Measurements from ENCODE around the gene FAM180B. TPM values are rescaled to one million over a fixed set of nuclear protein-coding genes. Genes with fewer than 3 reads are reported as not detected.
"Not testable (repeated sequence)": the region's sequence is repeated elsewhere in the genome, so short reads cannot be mapped to it uniquely, and the experiment has no call there.

FAM180B gene
- total RNA-seq, 1 donor from 2014 or later, result not detected

GRCh38 chr11:47628026-47628425, 41.5 kb downstream of the FAM180B start:
- no peak for TF ChIP-seq CTCF (conservative IDR thresholded peaks at IDR 0.05; ENCODE audit: low read depth, low read length)
- DNase-seq (ENCODE audit: low read depth), result no peak
- no peak overlapping the region for H3K4me3 ChIP-seq (ENCODE audit: low read depth, low read length)

DNA sequence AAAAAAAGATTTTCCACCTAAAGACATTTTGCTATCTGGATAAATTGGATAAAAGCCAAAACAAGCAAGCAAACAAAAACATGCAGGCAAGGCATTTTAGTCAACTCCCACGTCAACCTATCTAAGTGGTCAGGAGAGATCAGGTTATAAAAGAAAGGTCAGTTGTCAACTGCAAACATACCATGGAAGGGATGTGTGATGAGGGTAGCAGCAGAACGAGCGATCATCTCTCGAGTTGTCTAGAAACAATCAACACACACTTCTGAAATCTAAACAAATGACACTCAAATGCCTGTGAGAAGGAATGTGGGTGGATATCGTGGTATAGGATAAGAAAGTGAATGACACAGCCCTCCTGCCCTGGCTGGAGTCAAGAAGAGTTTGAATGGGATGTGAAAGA, 45.0 kb downstream of the FAM180B start:
- H3K4me3 ChIP-seq (ENCODE audit: low read depth, low read length), result no peak overlapping the region
- no peak for DNase-seq (ENCODE audit: low read depth)
- no peak for TF ChIP-seq CTCF (conservative IDR thresholded peaks at IDR 0.05; ENCODE audit: low read depth, low read length)

DNA sequence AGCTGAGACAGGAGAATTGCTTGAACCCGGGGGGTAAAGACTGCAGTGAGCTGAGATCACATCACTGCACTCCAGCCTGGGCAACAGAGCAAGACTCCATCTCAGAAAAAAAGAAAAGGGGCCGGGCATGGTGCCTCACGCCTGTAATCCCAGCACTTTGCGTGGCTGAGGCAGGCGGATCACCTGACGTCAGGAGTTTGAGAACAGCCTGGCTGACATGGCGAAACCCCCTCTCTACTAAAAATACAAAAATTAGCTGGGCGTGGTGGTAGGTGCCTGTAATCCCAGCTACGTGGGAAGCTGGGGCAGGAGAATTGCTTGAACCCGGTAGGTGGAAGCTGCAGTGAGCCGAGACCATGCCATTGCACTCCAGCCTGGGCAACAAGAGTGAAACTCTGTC, 49.9 kb downstream of the FAM180B start:
- DNase-seq (ENCODE audit: low read depth); H3K4me3 ChIP-seq (ENCODE audit: low read depth, low read length): not testable (repeated sequence)

Other genes with a start within 250 kb of the FAM180B start
- gene MYBPC3, start 234.0 kb upstream of the FAM180B start, total RNA-seq, result not detected in 2 replicates
- not detected in 2 replicates for gene SPI1, start 208.1 kb upstream of the FAM180B start, total RNA-seq
- 64.5 and 73.5 TPM in 2 replicates for gene SLC39A13, start 178.1 kb upstream of the FAM180B start, total RNA-seq
- gene PSMC3, start 160.2 kb upstream of the FAM180B start, total RNA-seq, result 169 and 319 TPM in 2 replicates
- not detected in 2 replicates for gene RAPSN, start 137.5 kb upstream of the FAM180B start, total RNA-seq
- 64.8 and 71.8 TPM in 2 replicates for gene CELF1, start 33.5 kb upstream of the FAM180B start, total RNA-seq
- gene PTPMT1, start 21.1 kb upstream of the FAM180B start, total RNA-seq, result 124 and 170 TPM in 2 replicates
- gene KBTBD4, start 7.7 kb upstream of the FAM180B start, total RNA-seq, result 12.3 and 27.2 TPM in 2 replicates
- gene NDUFS3, start 7.6 kb upstream of the FAM180B start, total RNA-seq, result 85.6 and 89.3 TPM in 2 replicates
- 2.9 and 3.1 TPM in 2 replicates for gene C1QTNF4, start 7.7 kb downstream of the FAM180B start, total RNA-seq
- 153 and 160 TPM in 2 replicates for gene MTCH2, start 55.9 kb downstream of the FAM180B start, total RNA-seq
- 0.06 and 0.72 TPM in 2 replicates for gene AGBL2, start 128.7 kb downstream of the FAM180B start, total RNA-seq
- gene FNBP4, start 180.7 kb downstream of the FAM180B start, total RNA-seq, result 31.0 and 63.5 TPM in 2 replicates

Measured in epithelial cell of proximal tubule (primary cell).